ENCODE measurements around the gene PPP6R2. TPM values are rescaled to one million over a fixed set of nuclear protein-coding genes. Genes with fewer than 3 reads are reported as not detected.

The PPP6R2 gene
- polyA plus RNA-seq, 3 donors: 9.1 to 74.5 (median 10.3) TPM

- Mint-ChIP-seq H3K4me3 (no peak overlapping the region), H3K27me3 (ENCODE audit: low read depth in 3 of 3) (peaks cover 2 to 6% (median 5%) of the 10 kb centered on the region in 3 donors)
- no peak overlapping the region for H3K4me2 ChIP-seq (replicated peaks; ENCODE audit: extremely low read depth, low read length, poor library complexity, severe bottlenecking)
Observed at GRCh38 chr22:50337262-50338041, 5.7 kb upstream of the PPP6R2 start.

GRCh38 chr22:50338042-50338573 lies 5.0 kb upstream of the PPP6R2 start:
- Histone ChIP-seq H3K79me2 (ENCODE audit: insufficient read depth, low read length) (peaks cover 4% of the 10 kb centered on the region), H3K4me2 (replicated peaks; ENCODE audit: extremely low read depth, low read length, poor library complexity, severe bottlenecking) (no peak overlapping the region), H3K4me3 (replicated peaks in 1 of 3; ENCODE audit: low read depth in 2 of 3, low read length in 3 of 3) (no peak overlapping the region), H3K27ac (ENCODE audit: low read depth in 1 of 2, low read length in 2 of 2) (no peak overlapping the region), H3K9me3 (replicated peaks in 1 of 2; ENCODE audit: control insufficient read depth in 1 of 2, insufficient read depth in 1 of 2, low read length in 2 of 2) (no peaks in the 10 kb centered on the region), H3K9ac (ENCODE audit: insufficient read depth, low read length, poor library complexity, severe bottlenecking) (no peak overlapping the region), H3K27me3 (ENCODE audit: control insufficient read depth in 2 of 2, insufficient read depth in 2 of 2, low read length in 2 of 2) (no peaks in the 10 kb centered on the region), H3K4me1 (ENCODE audit: control insufficient read depth in 1 of 2, insufficient read depth in 2 of 2, low read length in 2 of 2) (peaks cover 12 to 14% of the 10 kb centered on the region in 2 donors), H3K36me3 (replicated peaks in 1 of 2; ENCODE audit: control insufficient read depth in 1 of 2, insufficient read depth in 2 of 2, low read length in 2 of 2) (no peaks in the 10 kb centered on the region), H4K20me1 (ENCODE audit: insufficient read depth, low read length) (no peaks in the 10 kb centered on the region), H2AFZ (ENCODE audit: insufficient read depth, low read depth, low read length, poor library complexity, severe bottlenecking) (no peak overlapping the region)
- peaks cover 2 to 5% (median 4%) of the 10 kb centered on the region in 3 donors for H3K27me3 Mint-ChIP-seq (ENCODE audit: low read depth in 3 of 3)
- H3K9me3 Mint-ChIP-seq: no peaks in the 10 kb centered on the region
- H3K27ac Mint-ChIP-seq: no peak overlapping the region
- no peaks in the 10 kb centered on the region for H3K36me3 Mint-ChIP-seq
- no peak for DNase-seq
- no peak for TF ChIP-seq CTCF (IDR thresholded peaks at IDR 0.05)
- H3K4me1 Mint-ChIP-seq: peaks cover 9% of the 10 kb centered on the region
- intact Hi-C loops (cut with micrococcal nuclease): no loop called here
- H3K4me3 Mint-ChIP-seq: no peak overlapping the region
- WGBS (ENCODE audit: insufficient coverage): 97% methylated on average over 5 of the region's 5 CpGs

More at GRCh38 chr22:50337262-50338041, 5.7 kb upstream of the PPP6R2 start:
- 97% methylated on average over 13 of the region's 13 CpGs for WGBS (ENCODE audit: insufficient coverage)
- no peak for TF ChIP-seq CTCF (IDR thresholded peaks at IDR 0.05)
- Histone ChIP-seq H3K4me3 (replicated peaks in 1 of 3; ENCODE audit: low read depth in 2 of 3, low read length in 3 of 3) (no peak overlapping the region), H3K27me3 (ENCODE audit: control insufficient read depth in 2 of 2, insufficient read depth in 2 of 2, low read length in 2 of 2) (no peaks in the 10 kb centered on the region), H3K9ac (ENCODE audit: insufficient read depth, low read length, poor library complexity, severe bottlenecking) (no peak overlapping the region), H3K36me3 (replicated peaks in 1 of 2; ENCODE audit: control insufficient read depth in 1 of 2, insufficient read depth in 2 of 2, low read length in 2 of 2) (no peaks in the 10 kb centered on the region), H3K4me1 (ENCODE audit: control insufficient read depth in 1 of 2, insufficient read depth in 2 of 2, low read length in 2 of 2) (peaks cover 6 to 8% of the 10 kb centered on the region in 2 donors), H2AFZ (ENCODE audit: insufficient read depth, low read depth, low read length, poor library complexity, severe bottlenecking) (no peak overlapping the region), H3K27ac (ENCODE audit: low read depth in 1 of 2, low read length in 2 of 2) (no peak overlapping the region), H3K9me3 (replicated peaks in 1 of 2; ENCODE audit: control insufficient read depth in 1 of 2, insufficient read depth in 1 of 2, low read length in 2 of 2) (no peaks in the 10 kb centered on the region), H3K79me2 (ENCODE audit: insufficient read depth, low read length) (no peaks in the 10 kb centered on the region), H4K20me1 (ENCODE audit: insufficient read depth, low read length) (no peaks in the 10 kb centered on the region)
- H3K36me3 Mint-ChIP-seq: no peaks in the 10 kb centered on the region
- no peaks in the 10 kb centered on the region for H3K9me3 Mint-ChIP-seq
- no peak for DNase-seq
- H3K4me1 Mint-ChIP-seq: peaks cover 7% of the 10 kb centered on the region
- H3K27ac Mint-ChIP-seq: no peak overlapping the region
- intact Hi-C loops (cut with micrococcal nuclease): no loop called here
